Measurements from ENCODE around the gene KRT74. TPM values are rescaled to one million over a fixed set of nuclear protein-coding genes. Genes with fewer than 3 reads are reported as not detected.

Gene KRT74
- total RNA-seq, 4 donors from 2014 or later = not detected

- Histone ChIP-seq H3K27ac (no peak overlapping the region), H3K36me3 (no peaks in the 10 kb centered on the region)
- TF ChIP-seq CTCF (IDR thresholded peaks at IDR 0.05) (no peak), POLR2AphosphoS5 (IDR thresholded peaks at IDR 0.05) (no peak), EP300 (IDR thresholded peaks at IDR 0.05) (no peak), POLR2A (IDR thresholded peaks at IDR 0.05) (no peak)
Measured at GRCh38 chr12:52525661-52526499, 47.8 kb downstream of the KRT74 start.

GRCh38 chr12:52524898-52525591 is 48.6 kb downstream of the KRT74 start:
- TF ChIP-seq CTCF (IDR thresholded peaks at IDR 0.05) (no peak), EP300 (IDR thresholded peaks at IDR 0.05) (no peak), POLR2A (IDR thresholded peaks at IDR 0.05) (no peak), POLR2AphosphoS5 (IDR thresholded peaks at IDR 0.05) (no peak)

More at GRCh38 chr12:52525661-52526499, 47.8 kb downstream of the KRT74 start:
- no peaks in the 10 kb centered on the region for H3K4me1 ChIP-seq
- WGBS, 2 donors (ENCODE audit: low coverage in 1 of 2) = 48 to 84% methylated on average over 2 to 10 of the region's 13 CpGs
- ATAC-seq = no peak
- no peaks in the 10 kb centered on the region for H3K27me3 ChIP-seq
- no peaks in the 10 kb centered on the region for H3K9me3 ChIP-seq
- no peak overlapping the region for H3K4me3 ChIP-seq

GRCh38 chr12:52524241-52524897 is 49.3 kb downstream of the KRT74 start:
- ATAC-seq = no peak
- Histone ChIP-seq H3K36me3 (no peaks in the 10 kb centered on the region), H3K27me3 (peaks cover 7% of the 10 kb centered on the region), H3K27ac (no peak overlapping the region), H3K9me3 (no peaks in the 10 kb centered on the region), H3K4me3 (no peak overlapping the region), H3K4me1 (no peaks in the 10 kb centered on the region)
- TF ChIP-seq EP300 (IDR thresholded peaks at IDR 0.05) (no peak), POLR2A (IDR thresholded peaks at IDR 0.05) (no peak), CTCF (IDR thresholded peaks at IDR 0.05) (no peak), POLR2AphosphoS5 (IDR thresholded peaks at IDR 0.05) (no peak)
- 33 to 39% methylated on average over 1 to 2 of the region's 6 CpGs for WGBS, 2 donors (ENCODE audit: low coverage in 1 of 2)

More at GRCh38 chr12:52524898-52525591, 48.6 kb downstream of the KRT74 start:
- Histone ChIP-seq H3K27ac (no peak overlapping the region), H3K9me3 (no peaks in the 10 kb centered on the region), H3K36me3 (no peaks in the 10 kb centered on the region), H3K4me1 (no peaks in the 10 kb centered on the region), H3K4me3 (no peak overlapping the region), H3K27me3 (peaks cover 4% of the 10 kb centered on the region)
- no peak for ATAC-seq
- WGBS, 2 donors (ENCODE audit: low coverage in 1 of 2) = 54 to 83% methylated on average over 1 to 2 of the region's 5 CpGs

- ATAC-seq = no peak
- Histone ChIP-seq H3K36me3 (no peaks in the 10 kb centered on the region), H3K27me3 (peaks cover 11% of the 10 kb centered on the region), H3K9me3 (no peaks in the 10 kb centered on the region), H3K4me1 (no peaks in the 10 kb centered on the region), H3K27ac (no peak overlapping the region), H3K4me3 (no peak overlapping the region)
- TF ChIP-seq EP300 (IDR thresholded peaks at IDR 0.05) (no peak), CTCF (IDR thresholded peaks at IDR 0.05) (no peak), POLR2AphosphoS5 (IDR thresholded peaks at IDR 0.05) (no peak), POLR2A (IDR thresholded peaks at IDR 0.05) (no peak)
- WGBS, 2 donors (ENCODE audit: low coverage in 1 of 2) = 80% methylated on average over 1 of the region's 4 CpGs
Measured at GRCh38 chr12:52523824-52524223, 49.8 kb downstream of the KRT74 start.

Measured in gastroesophageal sphincter (tissue), 4 donors.